ENCODE measurements around the gene CFAP44. TPM values are rescaled to one million over a fixed set of nuclear protein-coding genes. Genes with fewer than 3 reads are reported as not detected.

The CFAP44 gene
- total and polyA plus RNA-seq, 2 of the 13 experiments (the other 11 are each of a cell fraction or from before 2014, with no cell fraction given): 1.7 to 4.7 TPM

- ATAC-seq (no peak), DNase-seq (ENCODE audit: low spot score) (no peak), FAIRE-seq (no peak)
- WGBS (ENCODE audit: low lambda C conversion rate): 93% methylated on average over 3 of the region's 3 CpGs
- no peak overlapping the region for H3K27ac ChIP-seq (ENCODE audit: extremely low read length, insufficient read depth, low read length)
- ChIA-PET POLR2A (no interaction called here), CTCF (ENCODE audit: low intra/inter-chr PET ratio, low total read pairs) (no interaction called here)
- peaks cover 0 to 11% of the 10 kb centered on the region in 2 experiments; a peak in 2 of 5 replicates for H3K36me3 ChIP-seq (replicated peaks in 1 of 2; ENCODE audit: control insufficient read depth in 1 of 2, insufficient read depth in 2 of 2, low read length in 2 of 2)
- H3K27me3 ChIP-seq (ENCODE audit: control insufficient read depth in 1 of 2, insufficient read depth in 2 of 2, low read length in 2 of 2): no peaks in the 10 kb centered on the region
- no peaks in the 10 kb centered on the region for H3K79me2 ChIP-seq (ENCODE audit: insufficient read depth, low read length)
- intact Hi-C loops (cut with micrococcal nuclease; ENCODE audit: unreplicated experiment) (no loop called here), in situ Hi-C loops (cut with HindIII; ENCODE audit: extremely low pct_ligation_motif_present, low pct_unique_long_range_greater_than_20kb) (no loop called here)
- H3K4me3 ChIP-seq (replicated peaks in 1 of 3; ENCODE audit: insufficient read depth in 1 of 3, low read depth in 2 of 3, low read length in 3 of 3): no peak overlapping the region
- H3K4me1 ChIP-seq (ENCODE audit: insufficient read depth, low read length): no peaks in the 10 kb centered on the region
- no peak overlapping the region for H3K4me2 ChIP-seq (ENCODE audit: low read depth, low read length)
- H3K9ac ChIP-seq (ENCODE audit: insufficient read depth, low read depth, low read length): no peak overlapping the region
- H4K20me1 ChIP-seq (ENCODE audit: insufficient read depth, low read length): no peaks in the 10 kb centered on the region
- H3K9me3 ChIP-seq (ENCODE audit: low read length): no peaks in the 10 kb centered on the region
- TF ChIP-seq SRSF4 (IDR thresholded peaks at IDR 0.05; ENCODE audit: low read depth, low read length, poor library complexity, severe bottlenecking) (no peak), FOXM1 (CRISPR knock-in tag; IDR thresholded peaks at IDR 0.05) (no peak), CBFB (CRISPR knock-in tag; IDR thresholded peaks at IDR 0.05) (no peak), SYNCRIP (IDR thresholded peaks at IDR 0.05; ENCODE audit: insufficient read depth, low read depth, low read length) (no peak), PRPF4 (IDR thresholded peaks at IDR 0.05; ENCODE audit: low read depth, low read length, poor library complexity, severe bottlenecking) (no peak), POLR2A (IDR thresholded peaks at IDR 0.05; ENCODE audit: insufficient read depth in 1 of 2, low read depth in 2 of 2, low read length in 2 of 2) (no peak), PHF5A (CRISPR knock-in tag; IDR thresholded peaks at IDR 0.05; ENCODE audit: low read depth, unreplicated experiment) (no peak)
- BruUV-seq (replicated peaks): no TSS peak
- H2AFZ ChIP-seq (ENCODE audit: low read length): no peak overlapping the region
These were observed 20.2 kb downstream of the CFAP44 start for GRCh38 chr3:113421082-113421481.

GRCh38 chr3:113409676-113410075 is 31.6 kb downstream of the CFAP44 start:
- Histone ChIP-seq H3K9me3 (ENCODE audit: low read length) (peaks cover under 1% of the 10 kb centered on the region; the same call in 1 of the 2 replicates), H3K27ac (ENCODE audit: extremely low read length, insufficient read depth, low read length) (no peak overlapping the region), H3K36me3 (replicated peaks in 1 of 2; ENCODE audit: control insufficient read depth in 1 of 2, insufficient read depth in 2 of 2, low read length in 2 of 2) (no peaks in the 10 kb centered on the region), H3K79me2 (ENCODE audit: insufficient read depth, low read length) (no peaks in the 10 kb centered on the region), H3K4me1 (ENCODE audit: insufficient read depth, low read length) (no peaks in the 10 kb centered on the region), H3K4me3 (replicated peaks in 1 of 3; ENCODE audit: insufficient read depth in 1 of 3, low read depth in 2 of 3, low read length in 3 of 3) (no peak overlapping the region), H3K9ac (ENCODE audit: insufficient read depth, low read depth, low read length) (no peak overlapping the region), H4K20me1 (ENCODE audit: insufficient read depth, low read length) (no peaks in the 10 kb centered on the region), H3K27me3 (ENCODE audit: control insufficient read depth in 1 of 2, insufficient read depth in 2 of 2, low read length in 2 of 2) (no peaks in the 10 kb centered on the region), H2AFZ (ENCODE audit: low read length) (no peak overlapping the region), H3K4me2 (ENCODE audit: low read depth, low read length) (no peak overlapping the region)
- FAIRE-seq (no peak), DNase-seq (ENCODE audit: low spot score) (no peak), ATAC-seq (no peak)
- in situ Hi-C loops (cut with HindIII; ENCODE audit: extremely low pct_ligation_motif_present, low pct_unique_long_range_greater_than_20kb): no loop called here
- no TSS peak for BruUV-seq (replicated peaks)
- POLR2A ChIA-PET: no interaction called here
- intact Hi-C loops (cut with micrococcal nuclease; ENCODE audit: unreplicated experiment): no loop called here
- WGBS (ENCODE audit: low lambda C conversion rate): 85% methylated on average over 5 of the region's 5 CpGs
- CTCF ChIA-PET (ENCODE audit: low intra/inter-chr PET ratio, low total read pairs): no interaction called here
- TF ChIP-seq ATF7-NPFF (CRISPR knock-in tag; IDR thresholded peaks at IDR 0.05; ENCODE audit: low read depth): no peak
- TF ChIP-seq CHCHD3 (CRISPR knock-in tag; IDR thresholded peaks at IDR 0.05): no peak
- TF ChIP-seq MXD1 (CRISPR knock-in tag; IDR thresholded peaks at IDR 0.05): no peak
- TF ChIP-seq KDM5A (IDR thresholded peaks at IDR 0.05; ENCODE audit: borderline replicate concordance, low read length): no peak
- no peak for TF ChIP-seq MBNL3 (CRISPR knock-in tag; conservative IDR thresholded peaks at IDR 0.05)
- TF ChIP-seq, protein P1, sequence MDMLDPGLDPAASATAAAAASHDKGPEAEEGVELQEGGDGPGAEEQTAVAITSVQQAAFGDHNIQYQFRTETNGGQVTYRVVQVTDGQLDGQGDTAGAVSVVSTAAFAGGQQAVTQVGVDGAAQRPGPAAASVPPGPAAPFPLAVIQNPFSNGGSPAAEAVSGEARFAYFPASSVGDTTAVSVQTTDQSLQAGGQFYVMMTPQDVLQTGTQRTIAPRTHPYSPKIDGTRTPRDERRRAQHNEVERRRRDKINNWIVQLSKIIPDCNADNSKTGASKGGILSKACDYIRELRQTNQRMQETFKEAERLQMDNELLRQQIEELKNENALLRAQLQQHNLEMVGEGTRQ (IDR thresholded peaks at IDR 0.05; ENCODE audit: low read depth, low read length): no peak
- TF ChIP-seq, protein P1 (CRISPR knock-in tag; IDR thresholded peaks at IDR 0.05; ENCODE audit: borderline replicate concordance): no peak
- no peak for TF ChIP-seq ASH2L (IDR thresholded peaks at IDR 0.05; ENCODE audit: insufficient read length, low read depth, low read length)
- TF ChIP-seq LBX2 (CRISPR knock-in tag; IDR thresholded peaks at IDR 0.05; ENCODE audit: borderline replicate concordance): no peak
- TF ChIP-seq NBN (conservative IDR thresholded peaks at IDR 0.05): no peak
- no peak for TF ChIP-seq ZNF207 (IDR thresholded peaks at IDR 0.05; ENCODE audit: borderline replicate concordance)
- TF ChIP-seq IKZF1 (IDR thresholded peaks at IDR 0.05): no peak

Measured in HepG2 (cell line).